Measurements from ENCODE around the gene MAN1C1. TPM values are rescaled to one million over a fixed set of nuclear protein-coding genes. Genes with fewer than 3 reads are reported as not detected.

Gene MAN1C1
- total and polyA plus RNA-seq, 10 of the 15 experiments (the other 5 are each of a cell fraction or from before 2014, with no cell fraction given) = 0.12 to 0.56 (median 0.22) TPM; not detected in 3

DNA sequence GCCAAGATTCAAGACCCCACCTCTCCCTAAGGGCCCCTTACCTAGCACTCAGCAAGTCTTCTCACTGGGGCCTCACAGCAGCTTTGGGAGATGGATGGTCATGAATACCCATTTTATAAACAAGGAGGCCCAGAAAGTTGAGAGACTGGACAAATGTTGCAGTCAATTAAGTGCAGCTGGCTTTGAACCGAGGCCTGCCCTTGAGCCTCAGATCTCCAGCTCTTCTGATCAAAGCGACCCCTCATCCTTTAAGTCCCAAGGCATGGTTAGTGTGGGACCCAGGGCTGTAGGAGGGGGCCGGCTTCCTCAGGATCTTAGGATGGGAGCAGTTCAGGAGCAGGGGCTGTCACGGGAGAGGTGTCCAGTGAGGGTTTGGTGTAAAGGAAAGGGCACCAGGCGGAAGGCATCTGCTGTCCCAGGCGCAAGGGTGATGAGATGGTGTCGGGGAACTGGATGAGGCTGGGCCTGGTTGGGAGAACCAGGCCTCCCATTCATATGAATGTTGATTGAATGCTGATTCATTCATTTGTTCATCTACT lies 198.0 kb downstream of the MAN1C1 start:
- POLR2A ChIA-PET = no interaction called here
- 45% methylated on average over 7 of the region's 7 CpGs for WGBS (ENCODE audit: insufficient coverage, insufficient replicate concordance, low lambda C conversion rate, missing lambda C conversion rate)
- no peak overlapping the region for H3K4me2 ChIP-seq (ENCODE audit: control insufficient read depth, insufficient read depth)
- H3K36me3 ChIP-seq (ENCODE audit: control insufficient read depth in 2 of 2, insufficient read depth in 2 of 2, low read length in 1 of 2) = no peaks in the 10 kb centered on the region
- H3K9ac ChIP-seq (ENCODE audit: control insufficient read depth, insufficient read depth, low read length) = no peak overlapping the region
- SMC1A ChIA-PET (ENCODE audit: uncharacterized antibody, unreplicated experiment) = interaction anchor here (0.7 to 1.6 kb wide), 4 partner anchors 12 to 315 kb away, joined by 4 to 5 read pairs (median 4); partner anchors contain the start of gene PAFAH2
- no peak overlapping the region for H2AFZ ChIP-seq (ENCODE audit: control insufficient read depth, low read depth, low read length)
- no peaks in the 10 kb centered on the region for H3K9me3 ChIP-seq (replicated peaks; ENCODE audit: control insufficient read depth, insufficient read depth, low read length)
- DNase-seq (ENCODE audit: low read depth, low spot score) = no peak
- no TSS peak for BruUV-seq (replicated peaks)
- in situ Hi-C loops (cut with MboI) = loop anchor here (5.0 to 25.0 kb wide), 2 partner anchors 402 to 577 kb away; partner anchors contain the start of gene RHCE
- H3K79me2 ChIP-seq (ENCODE audit: control insufficient read depth, insufficient read depth, low read length) = 0 out of 2 replicates have a peak, but pooled peaks cover 3% of the 10 kb centered on the region
- RAD21 ChIA-PET (ENCODE audit: unreplicated experiment) = interaction anchor here (0.5 to 1.0 kb wide), 3 partner anchors 183 to 608 kb away, joined by 3 to 5 read pairs (median 4); partner anchors contain the start of gene PAFAH2
- intact Hi-C loops (cut with micrococcal nuclease; ENCODE audit: unreplicated experiment) = loop anchor here (5.0 kb wide), 1 partner anchor 292 kb away; no protein-coding TSS in a partner anchor
- H3K27me3 ChIP-seq (replicated peaks in 1 of 2; ENCODE audit: control insufficient read depth in 2 of 2, insufficient read depth in 2 of 2, low read length in 1 of 2) = no peaks in the 10 kb centered on the region
- H3K4me3 ChIP-seq = no peak overlapping the region
- no peaks in the 10 kb centered on the region for H4K20me1 ChIP-seq (ENCODE audit: control insufficient read depth, insufficient read depth)
- CTCF ChIA-PET = interaction anchor here (0.7 to 8.1 kb wide), 8 partner anchors 15 to 298 kb away, joined by 3 to 63 read pairs (median 5); partner anchors contain the start of genes PAFAH2 and SELENON
- peaks cover 10% of the 10 kb centered on the region; the same call in 1 of the 2 replicates for H3K4me1 ChIP-seq (ENCODE audit: control insufficient read depth, insufficient read depth, low read length)
- no peak overlapping the region for H3K27ac ChIP-seq (ENCODE audit: control insufficient read depth, insufficient read depth)
- no peak for FAIRE-seq
- no peak for ATAC-seq
- TF ChIP-seq EZH2 (IDR thresholded peaks at IDR 0.05; ENCODE audit: borderline replicate concordance, control insufficient read depth, low read depth, low read length) = no peak
- no peak for TF ChIP-seq NR2C1 (IDR thresholded peaks at IDR 0.05)
- no peak for TF ChIP-seq CHD4 (IDR thresholded peaks at IDR 0.05)
- TF ChIP-seq ZNF24 (IDR thresholded peaks at IDR 0.05) = no peak
- TF ChIP-seq, protein P1, sequence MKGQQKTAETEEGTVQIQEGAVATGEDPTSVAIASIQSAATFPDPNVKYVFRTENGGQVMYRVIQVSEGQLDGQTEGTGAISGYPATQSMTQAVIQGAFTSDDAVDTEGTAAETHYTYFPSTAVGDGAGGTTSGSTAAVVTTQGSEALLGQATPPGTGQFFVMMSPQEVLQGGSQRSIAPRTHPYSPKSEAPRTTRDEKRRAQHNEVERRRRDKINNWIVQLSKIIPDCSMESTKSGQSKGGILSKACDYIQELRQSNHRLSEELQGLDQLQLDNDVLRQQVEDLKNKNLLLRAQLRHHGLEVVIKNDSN (IDR thresholded peaks at IDR 0.05; ENCODE audit: borderline replicate concordance, extremely low read length, insufficient read depth, low read depth, low read length) = no peak
- TF ChIP-seq YBX1 (IDR thresholded peaks at IDR 0.05) = no peak
- no peak for TF ChIP-seq CBFB (IDR thresholded peaks at IDR 0.05; ENCODE audit: low read depth)
- no peak for TF ChIP-seq NFIC (IDR thresholded peaks at IDR 0.05; ENCODE audit: low read depth, low read length)
- no peak for TF ChIP-seq RELA (IDR thresholded peaks at IDR 0.05; ENCODE audit: borderline replicate concordance, partially characterized antibody)
- TF ChIP-seq, protein P2, sequence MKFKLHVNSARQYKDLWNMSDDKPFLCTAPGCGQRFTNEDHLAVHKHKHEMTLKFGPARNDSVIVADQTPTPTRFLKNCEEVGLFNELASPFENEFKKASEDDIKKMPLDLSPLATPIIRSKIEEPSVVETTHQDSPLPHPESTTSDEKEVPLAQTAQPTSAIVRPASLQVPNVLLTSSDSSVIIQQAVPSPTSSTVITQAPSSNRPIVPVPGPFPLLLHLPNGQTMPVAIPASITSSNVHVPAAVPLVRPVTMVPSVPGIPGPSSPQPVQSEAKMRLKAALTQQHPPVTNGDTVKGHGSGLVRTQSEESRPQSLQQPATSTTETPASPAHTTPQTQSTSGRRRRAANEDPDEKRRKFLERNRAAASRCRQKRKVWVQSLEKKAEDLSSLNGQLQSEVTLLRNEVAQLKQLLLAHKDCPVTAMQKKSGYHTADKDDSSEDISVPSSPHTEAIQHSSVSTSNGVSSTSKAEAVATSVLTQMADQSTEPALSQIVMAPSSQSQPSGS (IDR thresholded peaks at IDR 0.05; ENCODE audit: low read length) = no peak
- no peak for TF ChIP-seq NKRF (conservative IDR thresholded peaks at IDR 0.05)
- TF ChIP-seq DPF2 (IDR thresholded peaks at IDR 0.05) = no peak
- no peak for TF ChIP-seq PKNOX1 (IDR thresholded peaks at IDR 0.05)
- no peak for TF ChIP-seq SREBF2 (IDR thresholded peaks at IDR 0.05; ENCODE audit: low read length)
- no peak for TF ChIP-seq MTA3 (IDR thresholded peaks at IDR 0.05; ENCODE audit: borderline replicate concordance, low read length)
- TF ChIP-seq MLLT1 (IDR thresholded peaks at IDR 0.05) = no peak
- TF ChIP-seq SIN3A (IDR thresholded peaks at IDR 0.05; ENCODE audit: low read depth, low read length) = no peak

Data from GM12878 (cell line).